SK-N-SH (cell line): Measurements from ENCODE around the gene BRAF.

Experiments
- EZH2phosphoT487 ChIP-seq: fragments of 200-600 bp; sonication (generic); IDR thresholded peaks from 2 replicates; pipeline ENCODE4 v1.6.1; 2017; ENCODE audit warnings: low read depth, mixed run types, mild to moderate bottlenecking, antibody characterized with exemption, moderate library complexity, borderline replicate concordance
- POLR2AphosphoS5 ChIP-seq: IDR thresholded peaks from 2 replicates; pipeline ENCODE4 v1.6.1; 2012; ENCODE audit warnings: low read depth, low read length
- REST ChIP-seq: IDR thresholded peaks from 2 replicates; pipeline ENCODE4 v1.6.1; 2012; ENCODE audit warnings: mild to moderate bottlenecking, low read depth, low read length, moderate library complexity

- TF ChIP-seq POLR2AphosphoS5 (no peak), REST (no peak), EZH2phosphoT487 (no peak)
Measured at GRCh38 chr7:140877249-140877524, 47.5 kb downstream of the BRAF start.
